BLaER1 (cell line): ENCODE measurements around the gene CRACDL.
A peak's percentile ranks its signal among the peaks of the same experiment; 100 is the strongest.

Source experiments
- H3K27ac ChIP-seq: shearing (Covaris generic); formaldehyde crosslinking; 2 replicates; pipeline ENCODE4 v1.8.1; 2022
- H3K27me3 ChIP-seq: shearing (Covaris generic); formaldehyde crosslinking; 2 replicates; pipeline ENCODE4 v1.8.1; 2022
- H3K36me3 ChIP-seq: shearing (Covaris generic); formaldehyde crosslinking; 2 replicates; pipeline ENCODE4 v1.8.1; 2022
- H3K4me1 ChIP-seq: shearing (Covaris generic); formaldehyde crosslinking; 2 replicates; pipeline ENCODE4 v1.8.1; 2022
- H3K4me2 ChIP-seq: shearing (Covaris generic); formaldehyde crosslinking; 2 replicates; pipeline ENCODE4 v1.8.1; 2022
- H3K4me3 ChIP-seq: shearing (Covaris generic); formaldehyde crosslinking; 2 replicates; pipeline ENCODE4 v1.8.1; 2022
- H3K9ac ChIP-seq: shearing (Covaris generic); formaldehyde crosslinking; 2 replicates; pipeline ENCODE4 v1.8.1; 2022
- H3K9me3 ChIP-seq: shearing (Covaris generic); formaldehyde crosslinking; 2 replicates; pipeline ENCODE4 v1.8.1; 2022
- H4K20me1 ChIP-seq: shearing (Covaris generic); formaldehyde crosslinking; 2 replicates; pipeline ENCODE4 v1.8.1; 2022
- Cebpa-rat ChIP-seq: shearing (Covaris generic); IDR thresholded peaks from 2 replicates; pipeline ENCODE4 v1.8.1; 2022

Gene CRACDL

DNA sequence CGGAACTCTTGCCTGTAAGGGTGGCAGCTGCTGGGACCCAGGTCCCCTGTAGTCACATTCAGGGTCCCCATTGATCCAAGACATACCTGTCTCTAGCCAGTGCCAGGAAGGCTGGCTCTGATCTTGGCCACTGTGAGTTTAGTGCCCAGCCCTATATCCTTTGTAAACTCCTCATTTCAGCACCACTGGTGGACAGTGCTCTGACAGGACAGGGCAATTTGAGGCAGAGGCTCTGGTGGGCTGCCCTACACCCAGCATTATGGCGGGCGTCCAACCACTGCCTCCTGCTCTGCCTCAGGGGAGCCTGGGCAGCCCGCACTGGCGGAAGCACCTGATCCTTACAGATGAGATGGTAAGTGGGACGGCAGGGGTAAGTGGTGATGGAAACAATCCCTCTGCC lies 149.8 kb downstream of the CRACDL start:
- H3K27me3 ChIP-seq, result no peaks in the 10 kb centered on the region
- peaks cover 19% of the 10 kb centered on the region for H3K9me3 ChIP-seq
- peaks cover 51% of the 10 kb centered on the region for H3K4me1 ChIP-seq
- peak overlapping the region; percentile 52 for H3K4me3 ChIP-seq
- no peak for TF ChIP-seq Cebpa-rat
- peak overlapping the region; percentile 58 for H3K9ac ChIP-seq
- H3K27ac ChIP-seq, result peak overlapping the region; percentile 87
- H3K36me3 ChIP-seq, result no peaks in the 10 kb centered on the region
- peak overlapping the region; percentile 97 for H3K4me2 ChIP-seq
- H4K20me1 ChIP-seq, result no peaks in the 10 kb centered on the region

DNA sequence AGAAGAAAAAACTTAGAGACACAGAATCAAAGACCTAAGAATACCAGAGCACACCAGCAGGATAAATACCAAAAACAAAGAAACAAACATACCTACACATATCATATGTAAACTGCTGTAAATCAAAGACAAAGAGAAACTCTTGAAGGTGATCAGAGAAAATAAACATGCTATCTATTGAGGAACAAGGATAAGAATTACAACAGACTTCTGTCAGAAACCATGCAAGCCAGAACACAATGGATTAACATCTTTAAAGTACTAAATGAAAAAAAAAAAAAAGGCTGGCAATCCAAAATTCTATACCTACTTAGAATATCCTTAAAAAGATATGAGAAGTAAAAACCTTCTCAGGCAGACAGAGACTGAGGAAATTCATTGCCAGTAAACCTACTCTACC lies 153.5 kb downstream of the CRACDL start:
- no peaks in the 10 kb centered on the region for H3K36me3 ChIP-seq
- H3K9ac ChIP-seq, result no peak overlapping the region
- no peak overlapping the region for H3K27ac ChIP-seq
- H3K9me3 ChIP-seq, result peaks cover 26% of the 10 kb centered on the region
- TF ChIP-seq Cebpa-rat, result no peak
- H4K20me1 ChIP-seq, result no peaks in the 10 kb centered on the region
- no peaks in the 10 kb centered on the region for H3K27me3 ChIP-seq
- H3K4me2 ChIP-seq, result no peak overlapping the region
- no peak overlapping the region for H3K4me3 ChIP-seq
- H3K4me1 ChIP-seq, result peaks cover 42% of the 10 kb centered on the region

DNA sequence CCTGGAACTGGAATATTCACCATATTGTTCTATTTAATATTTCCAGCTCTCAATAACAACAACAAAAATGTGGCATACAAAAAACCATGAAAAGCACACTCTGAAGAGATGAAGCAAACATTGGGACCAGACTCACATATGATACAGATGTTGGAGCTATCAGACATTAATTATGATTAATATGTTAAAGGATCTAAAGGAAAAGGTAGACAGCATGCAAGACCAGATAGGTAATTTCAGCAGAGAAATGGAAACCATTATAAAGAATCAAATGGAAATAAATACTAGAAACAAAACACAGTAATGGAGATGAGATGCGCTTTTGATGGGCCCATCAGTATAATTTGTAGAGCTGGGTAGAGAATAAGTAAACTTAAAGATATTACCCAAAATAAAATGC lies 154.2 kb downstream of the CRACDL start:
- Histone ChIP-seq H3K36me3 (no peaks in the 10 kb centered on the region), H3K4me1 (peaks cover 38% of the 10 kb centered on the region), H3K4me3 (no peak overlapping the region), H3K27me3 (no peaks in the 10 kb centered on the region), H3K4me2 (no peak overlapping the region), H3K9ac (no peak overlapping the region), H3K9me3 (peaks cover 26% of the 10 kb centered on the region), H4K20me1 (no peaks in the 10 kb centered on the region), H3K27ac (no peak overlapping the region)
- TF ChIP-seq Cebpa-rat, result no peak

DNA sequence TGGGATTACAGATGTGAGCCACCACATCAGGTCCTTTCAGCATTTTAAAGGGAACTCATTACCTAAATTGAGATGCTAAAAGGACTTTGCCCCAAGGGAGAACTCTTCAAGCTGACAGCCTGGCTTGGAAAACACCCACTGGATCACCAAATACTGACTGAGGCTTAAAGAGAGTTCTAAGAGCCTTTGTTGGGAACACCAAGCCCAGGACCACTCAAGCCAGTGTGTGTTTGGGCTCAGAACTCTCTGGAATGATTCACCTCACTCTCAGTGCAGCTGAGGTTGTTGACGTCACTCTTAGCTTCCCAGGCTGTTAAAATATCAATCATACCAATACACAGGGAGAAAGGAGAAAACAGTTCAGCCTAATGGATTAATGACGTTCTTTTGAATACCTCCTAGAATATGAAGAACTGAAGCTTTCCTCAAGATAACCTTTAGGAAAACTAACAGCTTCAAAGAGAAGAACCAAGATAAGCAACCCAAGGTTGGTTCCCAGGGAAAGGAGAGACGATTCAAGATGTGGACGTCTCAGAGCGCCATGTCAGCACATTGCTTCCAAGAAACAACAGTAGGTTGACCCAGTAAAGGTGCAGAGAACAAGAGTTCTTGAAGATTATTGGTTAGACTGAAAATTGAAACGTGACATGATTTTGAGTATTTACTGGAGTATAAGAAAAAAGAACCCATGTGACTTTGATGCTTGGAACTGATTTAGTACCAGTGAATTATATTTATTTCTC lies 157.1 kb downstream of the CRACDL start:
- H3K9me3 ChIP-seq, result peaks cover 26% of the 10 kb centered on the region
- H3K27me3 ChIP-seq, result no peaks in the 10 kb centered on the region
- no peak overlapping the region for H3K4me2 ChIP-seq
- H3K9ac ChIP-seq, result no peak overlapping the region
- H3K27ac ChIP-seq, result no peak overlapping the region
- H4K20me1 ChIP-seq, result no peaks in the 10 kb centered on the region
- no peaks in the 10 kb centered on the region for H3K36me3 ChIP-seq
- no peak for TF ChIP-seq Cebpa-rat
- H3K4me1 ChIP-seq, result peaks cover 45% of the 10 kb centered on the region
- H3K4me3 ChIP-seq, result no peak overlapping the region

DNA sequence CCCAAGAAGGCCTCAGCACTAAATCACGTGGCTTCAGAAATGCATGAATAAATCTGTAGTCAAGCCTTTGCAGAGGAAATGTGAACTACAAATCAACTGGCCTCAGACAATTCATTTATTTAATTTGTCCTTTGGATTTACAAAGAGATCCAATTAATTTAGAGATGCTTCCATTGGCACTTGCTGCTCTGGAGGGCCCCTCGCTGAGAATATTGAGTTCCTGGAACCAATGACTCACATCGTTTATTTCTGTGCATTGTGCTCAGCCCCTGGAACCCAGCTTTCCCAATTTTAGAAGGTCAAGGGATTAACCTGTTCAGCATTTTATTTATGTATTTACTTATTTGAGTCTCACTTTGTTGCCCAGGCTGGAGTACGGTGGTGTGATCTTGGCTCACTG lies 157.9 kb downstream of the CRACDL start:
- Histone ChIP-seq H3K4me2 (no peak overlapping the region), H3K9ac (no peak overlapping the region), H3K36me3 (no peaks in the 10 kb centered on the region), H3K9me3 (peaks cover 26% of the 10 kb centered on the region), H3K27ac (no peak overlapping the region), H4K20me1 (no peaks in the 10 kb centered on the region), H3K4me3 (no peak overlapping the region), H3K4me1 (peaks cover 53% of the 10 kb centered on the region), H3K27me3 (no peaks in the 10 kb centered on the region)
- TF ChIP-seq Cebpa-rat, result no peak

DNA sequence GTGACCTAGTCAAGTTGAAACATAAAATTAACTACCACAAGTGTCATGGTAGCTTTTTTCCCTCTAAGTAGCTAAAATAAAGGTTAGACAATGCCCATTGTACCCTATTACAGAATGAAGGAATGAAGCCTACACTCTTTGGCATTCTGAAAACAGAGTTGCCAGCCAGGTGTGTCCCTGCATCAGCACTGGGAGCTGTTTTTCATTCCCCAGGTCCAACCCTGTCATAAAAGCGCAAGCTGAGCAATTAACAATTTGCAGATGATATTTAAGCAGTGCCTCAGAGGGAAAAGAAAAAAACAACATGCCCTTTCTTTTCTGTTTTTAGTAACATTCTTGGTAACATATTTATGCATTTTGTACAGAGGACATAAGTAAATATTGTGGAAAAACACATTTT lies 158.3 kb downstream of the CRACDL start:
- Histone ChIP-seq H3K9me3 (peaks cover 22% of the 10 kb centered on the region), H3K36me3 (no peaks in the 10 kb centered on the region), H3K4me2 (no peak overlapping the region), H3K27ac (no peak overlapping the region), H3K4me3 (no peak overlapping the region), H3K9ac (no peak overlapping the region), H4K20me1 (no peaks in the 10 kb centered on the region), H3K4me1 (peaks cover 57% of the 10 kb centered on the region), H3K27me3 (no peaks in the 10 kb centered on the region)
- TF ChIP-seq Cebpa-rat, result no peak

DNA sequence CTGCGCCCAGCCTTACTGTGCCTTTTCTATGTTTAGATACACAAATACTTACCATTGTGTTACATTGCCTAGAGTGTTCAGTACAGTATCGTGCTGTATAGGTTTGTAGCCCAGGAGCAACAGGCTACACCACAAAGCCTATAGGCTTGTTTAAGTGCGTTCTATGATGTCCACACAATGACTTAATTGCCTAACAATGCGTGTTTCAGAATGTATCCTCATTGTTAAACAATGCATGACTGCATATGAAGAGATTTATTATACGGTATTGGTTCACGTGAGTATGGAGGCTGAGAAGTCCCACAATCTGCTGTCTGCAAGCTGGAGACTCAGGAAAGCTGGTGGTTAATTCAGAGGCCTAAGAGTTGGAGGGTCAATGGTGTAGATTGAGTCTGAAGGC lies 158.9 kb downstream of the CRACDL start:
- peaks cover 16% of the 10 kb centered on the region for H3K9me3 ChIP-seq
- no peak for TF ChIP-seq Cebpa-rat

DNA sequence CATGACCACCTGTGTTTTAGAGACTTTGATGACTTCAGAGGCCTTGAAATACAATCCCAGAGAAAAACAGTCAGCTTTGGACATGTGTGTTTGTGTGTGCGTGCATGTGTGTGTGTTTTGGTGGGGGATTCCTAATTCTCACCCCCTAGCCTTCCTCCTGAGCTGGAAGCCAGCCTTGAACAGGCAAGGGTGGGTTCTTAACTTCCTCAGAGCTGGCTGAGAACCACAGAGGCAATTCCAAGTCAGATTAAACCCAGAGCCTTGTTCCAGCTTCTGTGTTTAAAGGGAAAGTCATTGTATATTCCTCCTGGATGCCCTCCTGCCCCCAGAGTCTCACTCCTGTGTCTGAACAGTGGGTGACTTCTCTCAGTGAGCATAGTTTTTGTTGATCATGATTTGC lies 159.9 kb downstream of the CRACDL start:
- no peaks in the 10 kb centered on the region for H3K36me3 ChIP-seq
- peak overlapping the region; percentile 74 for H3K4me2 ChIP-seq
- no peak for TF ChIP-seq Cebpa-rat
- peaks cover 73% of the 10 kb centered on the region for H3K4me1 ChIP-seq
- no peaks in the 10 kb centered on the region for H3K27me3 ChIP-seq
- H4K20me1 ChIP-seq, result no peaks in the 10 kb centered on the region
- peak overlapping the region; percentile 48 for H3K27ac ChIP-seq
- H3K9ac ChIP-seq, result no peak overlapping the region
- no peak overlapping the region for H3K4me3 ChIP-seq
- H3K9me3 ChIP-seq, result peaks cover 6% of the 10 kb centered on the region

More for the DNA sequence above, 158.9 kb downstream of the CRACDL start:
- Histone ChIP-seq H4K20me1 (no peaks in the 10 kb centered on the region), H3K27me3 (no peaks in the 10 kb centered on the region), H3K9ac (no peak overlapping the region), H3K4me1 (peaks cover 63% of the 10 kb centered on the region), H3K4me3 (no peak overlapping the region), H3K27ac (no peak overlapping the region), H3K36me3 (no peaks in the 10 kb centered on the region), H3K4me2 (peak overlapping the region; percentile 74; the same call in 1 of the 2 replicates)

DNA sequence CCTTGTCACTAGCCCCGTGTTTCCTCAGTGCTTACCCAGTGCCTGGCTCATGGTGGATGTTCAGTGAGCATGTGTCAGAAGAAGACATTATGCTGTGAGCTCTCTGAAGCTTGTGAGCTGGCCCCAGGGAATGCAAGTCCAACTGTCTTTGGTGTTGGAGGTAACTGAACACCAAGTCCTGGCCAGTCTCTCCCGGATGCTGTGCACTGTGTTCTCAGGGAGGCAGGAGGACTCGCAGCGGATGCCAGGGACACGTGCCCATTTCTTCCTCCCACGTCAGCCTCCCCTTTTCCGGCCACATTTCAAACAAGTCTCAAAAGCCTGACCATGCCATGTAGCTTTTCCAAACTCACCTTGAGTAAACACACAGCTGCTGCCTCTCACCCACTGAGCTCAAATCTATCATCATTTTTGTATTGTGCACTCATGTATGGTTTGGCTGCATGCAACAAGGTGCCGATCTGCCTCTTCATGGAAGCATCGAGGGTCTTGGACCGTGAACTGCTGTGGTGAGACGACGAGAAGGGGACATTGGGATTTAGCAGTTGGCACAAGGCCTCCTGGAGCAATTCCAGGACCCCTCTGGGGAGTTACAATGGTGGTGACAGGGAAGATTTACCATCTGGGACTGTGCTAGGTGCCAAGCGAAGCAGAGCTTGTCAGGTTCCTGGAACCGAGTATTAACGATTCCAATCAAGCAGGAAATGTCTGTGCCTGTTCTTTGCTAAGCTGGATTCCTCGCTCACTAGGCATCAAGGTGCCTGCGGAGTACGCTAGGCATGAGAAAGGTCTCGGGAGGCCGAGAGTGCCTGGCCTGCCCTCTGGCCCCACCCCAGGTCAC lies 160.7 kb downstream of the CRACDL start:
- peak overlapping the region; percentile 74 for H3K4me2 ChIP-seq
- H3K4me1 ChIP-seq, result peaks cover 80% of the 10 kb centered on the region
- H3K36me3 ChIP-seq, result no peaks in the 10 kb centered on the region

DNA sequence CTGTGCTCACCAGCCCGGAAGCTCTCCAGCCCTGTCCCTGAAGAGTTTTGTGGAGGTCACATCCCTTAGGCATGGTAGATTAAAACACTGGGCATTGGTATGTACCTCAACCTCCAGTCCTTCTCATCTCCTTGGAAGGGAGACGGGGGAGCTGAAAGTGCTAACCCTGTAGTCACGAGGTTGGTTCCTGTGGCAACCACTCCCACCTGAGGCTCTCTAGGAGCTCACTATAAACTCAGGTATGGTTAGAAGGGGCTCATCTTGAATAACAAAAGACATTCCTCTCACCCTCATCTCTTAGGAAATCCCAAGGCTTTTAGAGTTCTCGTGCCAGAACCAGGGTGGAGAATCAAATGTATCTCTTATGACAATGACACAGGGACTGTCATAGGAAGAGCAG lies 162.1 kb downstream of the CRACDL start:
- Histone ChIP-seq H4K20me1 (no peaks in the 10 kb centered on the region), H3K4me3 (no peak overlapping the region), H3K27me3 (no peaks in the 10 kb centered on the region), H3K9me3 (no peaks in the 10 kb centered on the region), H3K9ac (0 out of 2 replicates have a peak overlapping the region, but pooled peaks have one; percentile 42), H3K4me2 (peak overlapping the region; percentile 83), H3K4me1 (peaks cover 94% of the 10 kb centered on the region), H3K27ac (peak overlapping the region; percentile 71), H3K36me3 (no peaks in the 10 kb centered on the region)
- no peak for TF ChIP-seq Cebpa-rat

More for the DNA sequence above, 160.7 kb downstream of the CRACDL start:
- H3K4me3 ChIP-seq, result no peak overlapping the region
- peak overlapping the region; percentile 48; the same call in 1 of the 2 replicates for H3K27ac ChIP-seq
- H3K9me3 ChIP-seq, result no peaks in the 10 kb centered on the region
- no peak for TF ChIP-seq Cebpa-rat
- no peak overlapping the region for H3K9ac ChIP-seq
- no peaks in the 10 kb centered on the region for H3K27me3 ChIP-seq
- no peaks in the 10 kb centered on the region for H4K20me1 ChIP-seq
